ENCODE data around the gene RPS27A.
A peak's percentile ranks its signal among the peaks of the same experiment; 100 is the strongest.
"Not testable (repeated sequence)": the region's sequence is repeated elsewhere in the genome, so short reads cannot be mapped to it uniquely, and the experiment has no call there.

The RPS27A gene

GRCh38 chr2:55239656-55240222 lies 7.3 kb downstream of the RPS27A start:
- DNase-seq (ENCODE audit: low read depth in 2 of 2): no peak

GRCh38 chr2:55241582-55241981 lies 9.1 kb downstream of the RPS27A start:
- not testable (repeated sequence) for DNase-seq (ENCODE audit: low read depth in 2 of 2)

DNA sequence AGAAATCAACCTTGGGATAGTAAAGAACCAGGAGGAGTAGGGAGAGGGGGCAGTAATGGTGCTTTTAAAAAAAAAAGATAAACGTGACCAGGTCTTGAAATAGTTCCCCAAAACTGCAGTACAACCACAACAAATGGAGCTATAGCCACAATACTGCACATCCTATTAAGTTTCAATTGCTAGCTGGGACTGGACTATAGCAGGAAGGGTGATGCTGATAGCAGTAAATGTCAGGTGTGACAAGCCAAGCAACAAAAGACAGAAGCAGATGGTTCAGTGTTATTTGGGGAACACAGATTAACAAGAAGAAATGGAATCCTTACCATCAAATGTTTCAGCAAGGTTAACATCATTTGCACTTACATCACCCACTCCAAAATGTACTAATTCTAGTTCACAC lies 10.1 kb downstream of the RPS27A start:
- no peak for DNase-seq (ENCODE audit: low read depth in 2 of 2)

DNA sequence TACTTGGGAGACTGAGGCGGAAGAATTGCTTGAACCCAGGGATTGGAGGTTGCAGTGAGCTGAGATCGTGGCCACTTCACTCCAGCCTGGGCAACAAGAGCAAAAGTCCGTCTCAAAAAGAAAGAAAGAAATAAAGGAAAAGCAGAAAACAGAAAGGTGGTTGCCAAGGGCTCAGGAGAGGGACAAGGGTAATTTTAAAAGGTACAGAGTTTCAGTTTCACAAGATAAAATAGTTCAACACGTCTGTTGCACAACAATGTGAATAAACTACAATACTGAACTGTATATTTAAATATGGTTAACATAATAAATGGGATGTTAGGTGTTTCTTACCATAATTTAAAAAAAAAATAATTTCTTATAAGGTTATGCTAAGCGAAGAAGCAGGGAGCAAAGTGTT lies 12.9 kb downstream of the RPS27A start:
- DNase-seq (ENCODE audit: low read depth in 2 of 2): no peak

- DNase-seq (ENCODE audit: low read depth in 2 of 2): no peak
Measured at GRCh38 chr2:55247025-55247424, 14.5 kb downstream of the RPS27A start.

- no peak for DNase-seq (ENCODE audit: low read depth in 2 of 2)
Measured at GRCh38 chr2:55252832-55253231, 20.3 kb downstream of the RPS27A start.

- DNase-seq (ENCODE audit: low read depth in 2 of 2): not testable (repeated sequence)
Measured at GRCh38 chr2:55259586-55259985, 27.1 kb downstream of the RPS27A start.

GRCh38 chr2:55268288-55268906 lies 35.9 kb downstream of the RPS27A start:
- DNase-seq (ENCODE audit: low read depth in 2 of 2): no peak

DNA sequence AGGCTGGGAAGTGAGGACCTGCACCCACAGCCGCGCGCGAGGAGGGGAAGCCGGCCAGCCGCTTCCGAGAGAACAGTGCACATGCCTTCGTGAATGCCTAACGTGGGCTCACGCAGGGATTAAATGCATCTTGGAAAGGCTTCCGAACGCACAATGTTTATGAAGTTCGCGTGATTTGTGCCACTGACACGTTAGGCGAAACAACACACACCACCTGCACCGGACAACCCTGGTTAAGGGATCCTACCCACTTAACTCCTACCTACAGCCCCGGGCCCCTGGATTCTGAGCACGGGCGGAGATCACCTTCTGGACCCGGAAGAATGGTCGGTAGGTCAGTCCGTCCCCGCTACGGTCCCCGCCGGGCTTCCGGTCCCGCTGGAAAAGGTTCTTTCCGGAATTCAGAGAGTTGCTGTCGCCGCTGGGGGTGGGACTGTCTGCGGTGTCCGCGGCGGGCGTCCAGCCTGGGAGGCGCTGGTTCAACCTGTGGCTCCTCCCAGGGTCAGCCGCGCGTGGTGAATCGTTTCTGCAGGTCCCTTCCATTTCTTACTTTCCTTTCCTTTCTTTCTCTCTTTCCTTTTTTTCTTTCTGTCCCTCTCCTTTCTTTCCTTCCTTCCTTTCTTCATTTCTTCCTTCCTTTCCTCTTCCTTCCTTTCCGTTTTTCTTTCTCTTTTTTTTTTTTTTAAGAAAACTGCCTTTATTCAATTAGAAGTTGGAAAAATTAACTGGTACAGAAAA lies 36.6 kb downstream of the RPS27A start, which contains the start of gene MTIF2:
TSS of gene MTIF2 (minus strand) at position 325 of the 738 bp plus-strand sequence. CDS start 5,373 bp downstream, outside the sequence.
- peak; percentile 78 to 79 for DNase-seq (ENCODE audit: low read depth in 2 of 2)

GRCh38 chr2:55269645-55269990 lies 37.1 kb downstream of the RPS27A start:
- DNase-seq (ENCODE audit: low read depth in 2 of 2): no peak

DNA sequence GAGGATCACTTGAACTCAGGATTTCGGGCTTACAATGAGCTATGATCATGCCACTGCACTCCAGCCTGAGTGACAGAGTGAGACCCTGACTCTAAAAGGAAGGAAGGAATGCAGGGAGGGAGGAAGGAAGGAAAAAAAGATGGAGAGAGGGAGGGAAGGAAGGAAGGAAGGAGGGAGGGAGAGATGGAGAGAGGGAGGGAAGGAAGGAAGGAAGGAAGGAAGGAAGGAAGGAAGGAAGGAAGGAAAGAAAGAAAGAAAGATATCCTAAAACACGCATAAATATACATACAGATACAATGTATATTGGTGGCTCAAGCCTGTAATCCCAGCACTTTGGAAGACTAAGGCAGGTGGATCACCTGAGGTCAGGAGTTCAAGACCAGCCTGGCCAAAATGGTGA lies 41.9 kb downstream of the RPS27A start:
- not testable (repeated sequence) for DNase-seq (ENCODE audit: low read depth in 2 of 2)

GRCh38 chr2:55277310-55277709 lies 44.8 kb downstream of the RPS27A start:
- DNase-seq (ENCODE audit: low read depth in 2 of 2): no peak

DNA sequence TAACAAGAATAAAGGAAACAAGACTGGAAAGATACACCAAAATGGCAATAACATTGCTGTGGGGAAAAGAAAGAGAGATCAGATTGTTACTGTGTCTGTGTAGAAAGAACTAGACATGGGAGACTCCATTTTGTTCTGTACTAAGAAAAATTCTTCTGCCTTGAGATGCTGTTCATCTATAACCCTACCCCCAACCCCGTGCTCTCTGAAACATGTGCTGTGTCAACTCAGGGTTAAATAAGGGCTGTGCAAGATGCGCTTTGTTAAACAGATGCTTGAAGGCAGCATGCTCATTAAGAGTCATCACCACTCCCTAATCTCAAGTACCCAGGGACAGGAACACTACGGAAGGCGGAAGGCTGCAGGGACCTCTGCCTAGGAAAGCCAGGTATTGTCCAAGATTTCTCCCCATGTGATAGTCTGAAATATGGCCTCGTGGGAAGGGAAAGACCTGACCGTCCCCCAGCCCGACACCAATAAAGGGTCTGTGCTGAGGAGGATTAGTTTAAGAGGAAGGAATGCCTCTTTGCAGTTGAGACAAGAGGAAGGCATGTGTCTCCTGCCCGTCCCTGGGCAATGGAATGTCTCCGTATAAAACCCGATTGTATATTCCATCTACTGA lies 46.8 kb downstream of the RPS27A start:
- DNase-seq (ENCODE audit: low read depth in 2 of 2): not testable (repeated sequence)

DNA sequence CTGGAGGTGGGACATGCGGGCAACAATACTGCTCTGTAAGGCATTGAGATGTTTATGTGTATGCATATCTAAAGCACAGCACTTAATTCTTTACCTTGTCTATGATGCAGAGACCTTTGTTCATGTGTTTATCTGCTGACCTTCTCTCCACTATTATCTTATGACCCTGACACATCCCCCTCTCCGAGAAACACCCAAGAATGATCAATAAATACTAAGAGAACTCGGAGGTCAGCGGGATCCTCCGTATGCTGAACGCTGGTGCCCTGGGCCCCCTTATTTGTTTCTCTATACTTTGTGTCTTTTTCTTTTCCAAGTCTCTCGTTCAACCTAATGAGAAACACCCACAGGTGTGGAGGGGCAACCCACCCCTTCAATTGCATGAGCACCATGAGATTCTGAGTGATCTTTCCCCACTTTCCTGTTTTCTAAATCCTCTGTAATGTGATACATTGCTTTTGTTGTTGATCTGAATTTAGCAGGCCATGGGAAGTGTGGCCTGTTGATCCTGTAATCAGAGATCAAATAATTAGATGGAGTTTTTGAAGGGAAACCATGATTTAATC lies 47.5 kb downstream of the RPS27A start:
- DNase-seq (ENCODE audit: low read depth in 2 of 2): not testable (repeated sequence)

DNA sequence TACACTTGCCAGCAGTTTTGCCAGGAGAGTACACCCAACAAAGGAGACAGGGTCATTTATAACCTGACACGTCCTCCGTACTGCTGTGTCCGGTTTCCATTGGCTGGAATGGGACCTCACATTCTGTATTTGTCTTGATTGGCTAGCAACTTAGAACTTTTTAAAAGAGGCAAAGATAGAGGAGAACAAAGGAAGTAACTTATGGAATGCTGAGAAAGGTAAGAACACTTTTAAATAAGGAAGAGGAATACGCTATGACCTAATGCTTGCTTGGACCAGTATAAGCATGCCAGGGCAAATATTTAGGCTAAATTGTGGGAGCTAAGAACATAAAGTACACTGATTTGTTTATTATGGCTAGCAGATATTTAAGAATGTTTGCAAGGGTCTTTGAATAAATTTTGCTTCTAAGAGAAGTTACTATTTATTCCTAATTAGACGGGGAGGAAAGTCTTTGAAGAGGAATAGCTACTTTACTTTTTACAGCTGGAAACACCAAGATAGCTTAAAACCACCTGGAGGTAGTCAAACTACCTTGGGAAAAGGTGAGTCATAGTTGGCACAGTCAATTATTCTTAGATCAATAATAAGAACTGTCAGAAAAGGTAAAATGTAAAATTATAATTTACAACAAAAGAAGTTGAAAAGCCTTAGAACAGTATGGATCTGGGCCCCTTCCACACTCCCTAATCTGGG lies 48.5 kb downstream of the RPS27A start:
- not testable (repeated sequence) for DNase-seq (ENCODE audit: low read depth in 2 of 2)

- DNase-seq (ENCODE audit: low read depth in 2 of 2): peak; percentile 77
Measured at GRCh38 chr2:55282110-55282917, 49.8 kb downstream of the RPS27A start.

GRCh38 chr2:55283083-55283482 lies 50.6 kb downstream of the RPS27A start:
- DNase-seq (ENCODE audit: low read depth in 2 of 2): no peak

Data from stimulated activated CD8-positive, alpha-beta memory T cell treated with anti-CD3 and anti-CD28 coated beads, Interleukin-7, amount 100 ng/mL, for 1 hour (primary cell).